GM10248 (cell line): ENCODE results near the gene RAD51B.

Experiments used
- CTCF ChIA-PET: fragments of 300-600 bp; sonication (Branson Sonifier 250); formaldehyde crosslinking; extraction: SDS; loops from one replicate; lab custom pipeline; 2021; ENCODE audit warnings: antibody characterized with exemption; lab: Yijun Ruan, JAX
- POLR2A ChIA-PET: fragments of 350-650 bp; sonication (Branson Sonifier 250); formaldehyde crosslinking; extraction: SDS; loops from one replicate; lab custom pipeline; 2020; ENCODE audit warnings: antibody characterized with exemption; lab: Yijun Ruan, JAX
- DNase-seq: peaks from one replicate; pipeline ENCODE4 v3.0.0; 2012; ENCODE audit errors: extremely low spot score
- CTCF ChIP-seq: IDR thresholded peaks from 2 replicates; pipeline ENCODE4 v1.5.1; 2012; ENCODE audit warnings: mild to moderate bottlenecking, low read depth; ENCODE audit errors: extremely low read depth, missing control alignments, control extremely low read depth

RAD51B gene

DNA sequence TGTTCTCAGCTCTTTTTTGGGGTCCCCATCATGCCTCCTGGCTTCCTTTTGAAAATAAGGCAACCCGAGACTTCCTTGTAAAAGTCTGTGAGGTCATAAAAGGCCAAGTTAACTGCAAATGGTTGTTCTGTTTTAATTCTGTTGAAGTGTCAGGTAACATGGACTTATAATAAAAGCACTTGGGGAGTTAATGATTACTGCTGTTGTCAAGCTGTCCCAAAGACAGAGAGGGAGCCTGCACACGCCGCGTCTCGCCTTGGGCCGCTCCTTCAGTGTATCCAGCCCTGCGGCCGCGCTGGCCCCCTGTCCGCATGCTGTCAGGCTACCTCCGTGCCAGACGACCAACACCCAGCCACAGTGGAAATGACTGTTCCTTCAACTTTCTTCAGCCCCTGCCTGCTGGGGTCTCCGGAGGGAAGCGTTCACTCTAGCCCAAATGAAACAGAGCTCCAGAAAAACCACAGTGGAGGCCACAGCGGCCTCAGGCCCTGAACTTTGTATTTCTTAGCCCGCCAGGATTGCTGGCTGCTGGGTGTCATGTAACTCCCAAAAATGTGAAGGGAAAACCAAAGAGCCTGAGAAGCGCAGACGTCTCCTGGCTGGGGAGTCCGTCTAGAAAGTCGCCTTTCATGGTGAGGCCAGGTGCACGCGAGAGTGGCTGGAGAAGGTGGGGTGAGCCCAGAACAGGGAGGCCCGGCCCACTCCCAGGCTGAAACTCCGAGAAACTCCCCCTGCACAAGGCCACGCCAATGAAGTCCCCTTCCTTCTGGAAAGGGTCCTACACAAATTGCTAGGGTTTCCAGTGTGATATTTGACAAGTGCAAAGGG, 784.2 kb downstream of the RAD51B start:
- DNase-seq, result no peak
- POLR2A ChIA-PET, result no interaction called here
- CTCF ChIA-PET, result interaction anchor here (0.7 kb wide), 2 partner anchors 14 to 29 kb away, joined by 3 to 4 read pairs; no protein-coding TSS in a partner anchor
- no peak for TF ChIP-seq CTCF

- no peak for DNase-seq
- TF ChIP-seq CTCF, result no peak
- POLR2A ChIA-PET, result no interaction called here
- CTCF ChIA-PET, result interaction anchor here (0.7 kb wide), 1 partner anchor 14 kb away, joined by 4 read pairs; no protein-coding TSS in a partner anchor
Observed at GRCh38 chr14:68604361-68604730, 784.8 kb downstream of the RAD51B start.

DNA sequence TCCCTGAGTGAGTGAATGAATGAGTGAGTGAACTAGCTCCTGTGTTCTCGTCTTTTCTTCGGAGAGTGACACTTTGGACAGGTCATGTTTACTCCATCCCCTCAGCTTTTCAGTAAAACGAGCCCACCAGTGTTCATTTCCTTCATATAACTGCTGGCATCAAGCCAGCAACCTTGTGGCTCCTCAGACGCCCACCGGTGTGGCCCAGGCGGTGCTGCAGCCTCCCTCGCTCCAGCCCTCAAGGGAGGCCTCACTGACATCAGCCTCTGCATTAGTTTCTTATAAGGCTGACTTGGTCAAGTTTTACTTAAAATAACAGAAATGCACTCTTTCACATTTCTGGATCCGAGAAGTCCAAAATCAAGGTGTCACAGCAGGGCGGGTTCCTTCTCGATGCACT, 785.2 kb downstream of the RAD51B start:
- no peak for TF ChIP-seq CTCF
- no peak for DNase-seq
- ChIA-PET CTCF (interaction anchor here (0.7 kb wide), 1 partner anchor 15 kb away, joined by 4 read pairs; no protein-coding TSS in a partner anchor), POLR2A (no interaction called here)

- DNase-seq, result no peak
- ChIA-PET POLR2A (no interaction called here), CTCF (interaction anchor here (1.0 kb wide), 1 partner anchor 13 kb away, joined by 3 read pairs; no protein-coding TSS in a partner anchor)
- TF ChIP-seq CTCF, result no peak
Observed at GRCh38 chr14:68606176-68606575, 786.6 kb downstream of the RAD51B start.

GRCh38 chr14:68606644-68607043, 787.1 kb downstream of the RAD51B start:
- ChIA-PET CTCF (no interaction called here), POLR2A (no interaction called here)
- DNase-seq, result no peak
- no peak for TF ChIP-seq CTCF

GRCh38 chr14:68607081-68607866, 787.7 kb downstream of the RAD51B start:
- POLR2A ChIA-PET, result no interaction called here

More at GRCh38 chr14:68607081-68607866, 787.7 kb downstream of the RAD51B start:
- no peak for TF ChIP-seq CTCF
- CTCF ChIA-PET, result no interaction called here
- DNase-seq, result no peak
